HepG2 (cell line): Measurements from ENCODE around the gene B3GNT9. TPM values are rescaled to one million over a fixed set of nuclear protein-coding genes. Genes with fewer than 3 reads are reported as not detected.

Source experiments
- ISL2 ChIP-seq: sonication (generic); formaldehyde crosslinking; IDR thresholded peaks from 2 replicates; pipeline ENCODE4 v1.5.0; 2020; ENCODE audit warnings: missing genetic modification reagents
- REL ChIP-seq: sonication (generic); formaldehyde crosslinking; conservative IDR thresholded peaks from 2 replicates; pipeline ENCODE4 v1.8.0; 2022; ENCODE audit warnings: mild to moderate bottlenecking, missing genetic modification reagents, moderate library complexity
- SRF ChIP-seq: IDR thresholded peaks from 2 replicates; pipeline ENCODE4 v1.6.1; 2011; ENCODE audit warnings: mild to moderate bottlenecking, low read depth, low read length, moderate library complexity
- ZNF101 ChIP-seq: sonication (generic); formaldehyde crosslinking; IDR thresholded peaks from 2 replicates; pipeline ENCODE4 v1.4.0; 2020; ENCODE audit warnings: mild to moderate bottlenecking, low read depth, missing genetic modification reagents, borderline replicate concordance
- ZNF343 ChIP-seq: sonication (generic); formaldehyde crosslinking; IDR thresholded peaks from 2 replicates; pipeline ENCODE4 v1.4.0; 2020; ENCODE audit warnings: mild to moderate bottlenecking, missing genetic modification reagents
- ZNF44 ChIP-seq: sonication (generic); formaldehyde crosslinking; IDR thresholded peaks from 2 replicates; pipeline ENCODE4 v1.5.1; 2020; ENCODE audit warnings: mild to moderate bottlenecking, missing genetic modification reagents
- ZNF788 ChIP-seq: sonication (generic); formaldehyde crosslinking; IDR thresholded peaks from 2 replicates; pipeline ENCODE4 v1.5.0; 2020; ENCODE audit warnings: mild to moderate bottlenecking, missing genetic modification reagents, borderline replicate concordance
- ZNF850 ChIP-seq: sonication (generic); formaldehyde crosslinking; conservative IDR thresholded peaks from 2 replicates; pipeline ENCODE4 v1.9.0; 2021; ENCODE audit warnings: mild to moderate bottlenecking, missing genetic modification reagents
- polyA plus RNA-seq, 8 experiments: library from polyadenylated mRNA; depleted of rRNA in 3 of 8; stranded (reverse) in 7 of 8; unstranded in 1 of 8; fragments of >200 nt; fragmentation: Illumina TruSeq in 4 of 8; extraction: Trizol in 4 of 8; gene quantifications; 2 replicates each; pipeline versions ENCODE4 v1.2.1 to v1.2.3, GENCODE V29; 2011 to 2016; ENCODE audit warnings: low read depth in 4 of 8, missing spikeins in 1 of 8, mixed read lengths in 1 of 8; ENCODE audit not compliant: insufficient read depth in 1 of 8
- total RNA-seq, 5 experiments: library from RNA; depleted of rRNA; stranded (reverse); fragments of >200 nt; fragmentation: Illumina TruSeq; extraction: Trizol; gene quantifications; 2 replicates each; pipeline ENCODE4 v1.2.3, GENCODE V29; 2016; ENCODE audit warnings: low read depth in 1 of 5
- TF ChIP-seq, protein P1 (sequence below): sonication (generic); formaldehyde crosslinking; IDR thresholded peaks from 2 replicates; pipeline ENCODE4 v1.4.0; 2020; ENCODE audit warnings: missing genetic modification reagents, borderline replicate concordance
- TF ChIP-seq, protein P2 (sequence below): sonication (generic); formaldehyde crosslinking; IDR thresholded peaks from 2 replicates; pipeline ENCODE4 v1.4.0; 2020; ENCODE audit warnings: missing genetic modification reagents
- TF ChIP-seq, protein P3 (sequence below): IDR thresholded peaks from 2 replicates; pipeline ENCODE4 v1.6.1; 2016; ENCODE audit warnings: missing biosample characterization, missing genetic modification reagents, low read depth
- TF ChIP-seq, protein P4 (sequence below): sonication (generic); formaldehyde crosslinking; IDR thresholded peaks from 2 replicates; pipeline ENCODE4 v1.4.0; 2020; ENCODE audit warnings: mild to moderate bottlenecking, missing genetic modification reagents
- TF ChIP-seq, protein P5 (sequence below), 2 experiments: sonication (generic) in 1 of 2; formaldehyde crosslinking in 1 of 2; IDR thresholded peaks; 2 replicates each; pipeline versions ENCODE4 v1.6.1 to v1.9.0; 2014 to 2022; ENCODE audit warnings: antibody characterized with exemption in 1 of 2, borderline replicate concordance in 1 of 2, inconsistent platforms in 1 of 2, low read depth in 1 of 2, missing genetic modification reagents in 1 of 2

Gene B3GNT9
- total and polyA plus RNA-seq, 2 of the 13 experiments (the other 11 are each of a cell fraction or from before 2014, with no cell fraction given), result 1.5 to 3.1 TPM

DNA sequence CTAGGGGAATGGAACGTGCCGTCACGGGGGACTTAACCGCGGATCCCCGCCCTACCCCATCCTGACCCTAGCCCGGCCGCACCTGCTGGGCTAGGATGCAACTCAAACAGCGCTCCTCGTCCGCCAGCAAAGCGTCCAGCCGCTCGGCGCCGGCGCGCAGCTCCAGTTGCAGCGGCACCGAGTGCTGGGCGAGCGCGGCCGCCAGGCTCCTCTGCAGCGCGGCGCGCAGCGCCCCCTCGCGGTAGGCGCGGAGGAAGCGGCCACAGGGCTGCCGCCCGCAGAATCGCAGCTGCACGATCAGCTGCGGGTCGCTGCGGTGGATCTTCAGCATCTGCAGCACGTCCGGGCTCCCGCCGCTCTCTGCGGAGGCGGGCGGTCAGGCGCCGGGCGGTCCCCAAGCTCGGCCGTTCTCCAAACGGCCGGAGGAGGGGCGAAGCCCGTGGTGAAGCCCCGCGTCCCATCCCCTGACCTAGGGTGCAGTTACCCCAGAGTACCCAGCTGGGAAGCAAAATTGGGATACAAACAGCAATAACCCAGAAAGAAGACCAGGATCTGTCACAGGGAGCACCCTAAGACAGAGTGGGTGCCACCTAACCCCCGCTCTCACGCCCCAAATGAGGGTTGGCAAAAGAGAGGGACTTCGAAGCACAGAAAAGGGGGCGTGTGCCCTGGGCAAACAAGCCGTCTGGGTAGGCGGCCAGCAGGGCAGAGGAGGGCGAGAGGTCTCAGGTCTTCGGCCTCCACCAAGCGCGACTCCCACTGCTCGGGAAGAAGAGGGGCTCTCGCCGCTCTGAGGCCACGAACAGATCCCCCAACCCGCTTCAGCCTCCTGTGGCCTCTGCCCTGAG lies 4.7 kb upstream of the B3GNT9 start (continued):
- TF ChIP-seq, protein P1, sequence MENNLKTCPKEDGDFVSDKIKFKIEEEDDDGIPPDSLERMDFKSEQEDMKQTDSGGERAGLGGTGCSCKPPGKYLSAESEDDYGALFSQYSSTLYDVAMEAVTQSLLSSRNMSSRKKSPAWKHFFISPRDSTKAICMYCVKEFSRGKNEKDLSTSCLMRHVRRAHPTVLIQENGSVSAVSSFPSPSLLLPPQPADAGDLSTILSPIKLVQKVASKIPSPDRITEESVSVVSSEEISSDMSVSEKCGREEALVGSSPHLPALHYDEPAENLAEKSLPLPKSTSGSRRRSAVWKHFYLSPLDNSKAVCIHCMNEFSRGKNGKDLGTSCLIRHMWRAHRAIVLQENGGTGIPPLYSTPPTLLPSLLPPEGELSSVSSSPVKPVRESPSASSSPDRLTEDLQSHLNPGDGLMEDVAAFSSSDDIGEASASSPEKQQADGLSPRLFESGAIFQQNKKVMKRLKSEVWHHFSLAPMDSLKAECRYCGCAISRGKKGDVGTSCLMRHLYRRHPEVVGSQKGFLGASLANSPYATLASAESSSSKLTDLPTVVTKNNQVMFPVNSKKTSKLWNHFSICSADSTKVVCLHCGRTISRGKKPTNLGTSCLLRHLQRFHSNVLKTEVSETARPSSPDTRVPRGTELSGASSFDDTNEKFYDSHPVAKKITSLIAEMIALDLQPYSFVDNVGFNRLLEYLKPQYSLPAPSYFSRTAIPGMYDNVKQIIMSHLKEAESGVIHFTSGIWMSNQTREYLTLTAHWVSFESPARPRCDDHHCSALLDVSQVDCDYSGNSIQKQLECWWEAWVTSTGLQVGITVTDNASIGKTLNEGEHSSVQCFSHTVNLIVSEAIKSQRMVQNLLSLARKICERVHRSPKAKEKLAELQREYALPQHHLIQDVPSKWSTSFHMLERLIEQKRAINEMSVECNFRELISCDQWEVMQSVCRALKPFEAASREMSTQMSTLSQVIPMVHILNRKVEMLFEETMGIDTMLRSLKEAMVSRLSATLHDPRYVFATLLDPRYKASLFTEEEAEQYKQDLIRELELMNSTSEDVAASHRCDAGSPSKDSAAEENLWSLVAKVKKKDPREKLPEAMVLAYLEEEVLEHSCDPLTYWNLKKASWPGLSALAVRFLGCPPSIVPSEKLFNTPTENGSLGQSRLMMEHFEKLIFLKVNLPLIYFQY, result peak; percentile 47; the same call in 1 of the 2 replicates
- TF ChIP-seq ZNF850 (CRISPR knock-in tag), result no peak
- TF ChIP-seq ZNF101 (CRISPR knock-in tag), result no peak; the same call in 1 of the 2 replicates
- TF ChIP-seq, protein P2, sequence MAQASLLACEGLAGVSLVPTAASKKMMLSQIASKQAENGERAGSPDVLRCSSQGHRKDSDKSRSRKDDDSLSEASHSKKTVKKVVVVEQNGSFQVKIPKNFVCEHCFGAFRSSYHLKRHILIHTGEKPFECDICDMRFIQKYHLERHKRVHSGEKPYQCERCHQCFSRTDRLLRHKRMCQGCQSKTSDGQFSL (CRISPR knock-in tag), result 0 out of 2 replicates have a peak, but pooled peaks have one; percentile 60
- TF ChIP-seq REL (CRISPR knock-in tag), result no peak
- TF ChIP-seq, protein P3, sequence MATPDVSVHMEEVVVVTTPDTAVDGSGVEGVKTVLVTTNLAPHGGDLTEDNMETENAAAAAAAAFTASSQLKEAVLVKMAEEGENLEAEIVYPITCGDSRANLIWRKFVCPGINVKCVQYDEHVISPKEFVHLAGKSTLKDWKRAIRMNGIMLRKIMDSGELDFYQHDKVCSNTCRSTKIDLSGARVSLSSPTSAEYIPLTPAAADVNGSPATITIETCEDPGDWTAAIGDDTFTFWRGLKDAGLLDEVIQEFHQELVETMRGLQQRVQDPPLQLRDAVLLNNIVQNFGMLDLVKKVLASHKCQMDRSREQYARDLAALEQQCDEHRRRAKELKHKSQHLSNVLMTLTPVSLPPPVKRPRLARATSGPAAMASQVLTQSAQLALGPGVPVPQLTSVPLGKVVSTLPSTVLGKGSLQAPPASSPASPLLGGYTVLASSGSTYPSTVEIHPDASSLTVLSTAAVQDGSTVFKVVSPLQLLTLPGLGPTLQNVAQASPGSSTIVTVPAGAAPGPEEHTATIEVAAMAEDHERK (CRISPR knock-in tag), result no peak
- no peak for TF ChIP-seq SRF
- TF ChIP-seq, protein P4, sequence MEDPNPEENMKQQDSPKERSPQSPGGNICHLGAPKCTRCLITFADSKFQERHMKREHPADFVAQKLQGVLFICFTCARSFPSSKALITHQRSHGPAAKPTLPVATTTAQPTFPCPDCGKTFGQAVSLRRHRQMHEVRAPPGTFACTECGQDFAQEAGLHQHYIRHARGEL (CRISPR knock-in tag), result no peak
- TF ChIP-seq ZNF343, result peak; percentile 85; the same call in 1 of the 2 replicates
- TF ChIP-seq, protein P5, sequence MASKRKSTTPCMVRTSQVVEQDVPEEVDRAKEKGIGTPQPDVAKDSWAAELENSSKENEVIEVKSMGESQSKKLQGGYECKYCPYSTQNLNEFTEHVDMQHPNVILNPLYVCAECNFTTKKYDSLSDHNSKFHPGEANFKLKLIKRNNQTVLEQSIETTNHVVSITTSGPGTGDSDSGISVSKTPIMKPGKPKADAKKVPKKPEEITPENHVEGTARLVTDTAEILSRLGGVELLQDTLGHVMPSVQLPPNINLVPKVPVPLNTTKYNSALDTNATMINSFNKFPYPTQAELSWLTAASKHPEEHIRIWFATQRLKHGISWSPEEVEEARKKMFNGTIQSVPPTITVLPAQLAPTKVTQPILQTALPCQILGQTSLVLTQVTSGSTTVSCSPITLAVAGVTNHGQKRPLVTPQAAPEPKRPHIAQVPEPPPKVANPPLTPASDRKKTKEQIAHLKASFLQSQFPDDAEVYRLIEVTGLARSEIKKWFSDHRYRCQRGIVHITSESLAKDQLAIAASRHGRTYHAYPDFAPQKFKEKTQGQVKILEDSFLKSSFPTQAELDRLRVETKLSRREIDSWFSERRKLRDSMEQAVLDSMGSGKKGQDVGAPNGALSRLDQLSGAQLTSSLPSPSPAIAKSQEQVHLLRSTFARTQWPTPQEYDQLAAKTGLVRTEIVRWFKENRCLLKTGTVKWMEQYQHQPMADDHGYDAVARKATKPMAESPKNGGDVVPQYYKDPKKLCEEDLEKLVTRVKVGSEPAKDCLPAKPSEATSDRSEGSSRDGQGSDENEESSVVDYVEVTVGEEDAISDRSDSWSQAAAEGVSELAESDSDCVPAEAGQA (IDR thresholded peaks at IDR 0.05; ENCODE audit: low read depth), result no peak
- TF ChIP-seq, protein P5 (CRISPR knock-in tag; IDR thresholded peaks at IDR 0.05; ENCODE audit: borderline replicate concordance), result no peak
- no peak for TF ChIP-seq ZNF44 (CRISPR knock-in tag)
- no peak for TF ChIP-seq ZNF788 (CRISPR knock-in tag)
- TF ChIP-seq ISL2, result no peak
